HG03045 (cell line): Measurements from ENCODE around the gene SLU7.

ENCODE experiments used
- ATAC-seq: cut with Tn5 transposase; IDR thresholded peaks from one replicate; pipeline ENCODE4 v1.9.1; 2021; ENCODE audit warnings: mild to moderate bottlenecking, moderate library complexity; ENCODE audit not compliant: unreplicated experiment

SLU7 gene

DNA sequence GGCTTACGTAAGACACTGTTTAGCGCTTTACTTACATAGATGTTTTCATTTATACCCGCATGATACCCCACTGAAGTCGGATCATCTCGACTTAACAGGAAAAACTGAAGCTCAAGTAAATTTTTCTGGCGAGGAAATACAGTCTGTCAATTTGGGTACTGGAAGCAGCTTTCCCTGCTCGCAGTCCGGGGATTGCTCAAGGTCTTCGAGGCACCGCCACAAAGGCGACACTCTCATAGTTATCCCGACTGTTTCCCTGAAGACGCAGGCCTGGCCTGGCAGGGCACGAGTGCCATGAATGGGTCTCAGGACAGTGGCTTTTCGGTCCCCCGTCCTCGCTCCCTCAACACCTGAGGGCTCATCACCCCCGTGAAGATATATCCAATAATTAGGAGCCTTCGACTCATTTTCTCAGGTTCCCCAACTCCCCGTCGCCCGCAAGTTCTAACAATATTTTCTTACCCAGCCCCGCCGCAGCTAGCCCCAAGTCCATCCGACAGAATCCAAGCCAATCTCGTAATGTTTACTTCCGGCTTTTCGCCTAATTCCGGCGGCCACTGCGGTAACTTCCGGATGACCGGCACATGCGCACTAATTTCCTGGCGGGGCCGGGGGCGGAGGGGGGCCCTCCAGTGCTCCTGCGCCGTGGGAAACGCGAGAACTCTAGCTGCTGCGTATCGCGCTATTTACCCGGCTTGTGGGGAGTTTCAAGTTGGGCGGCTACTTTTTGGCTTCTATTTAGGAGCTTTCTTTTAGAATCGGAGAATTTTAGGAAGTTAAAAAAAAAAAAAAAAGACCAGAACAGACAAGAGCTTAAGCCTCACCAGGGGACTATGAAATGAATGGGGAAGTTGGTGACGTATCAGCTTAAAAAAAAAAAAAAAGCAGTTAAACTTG lies at the start of gene SLU7:
Gene SLU7, minus strand, starts transcription at position 521 of the 897 bp plus-strand sequence. CDS start 3,787 bp downstream, outside the sequence.
- peak; percentile 67 for ATAC-seq

DNA sequence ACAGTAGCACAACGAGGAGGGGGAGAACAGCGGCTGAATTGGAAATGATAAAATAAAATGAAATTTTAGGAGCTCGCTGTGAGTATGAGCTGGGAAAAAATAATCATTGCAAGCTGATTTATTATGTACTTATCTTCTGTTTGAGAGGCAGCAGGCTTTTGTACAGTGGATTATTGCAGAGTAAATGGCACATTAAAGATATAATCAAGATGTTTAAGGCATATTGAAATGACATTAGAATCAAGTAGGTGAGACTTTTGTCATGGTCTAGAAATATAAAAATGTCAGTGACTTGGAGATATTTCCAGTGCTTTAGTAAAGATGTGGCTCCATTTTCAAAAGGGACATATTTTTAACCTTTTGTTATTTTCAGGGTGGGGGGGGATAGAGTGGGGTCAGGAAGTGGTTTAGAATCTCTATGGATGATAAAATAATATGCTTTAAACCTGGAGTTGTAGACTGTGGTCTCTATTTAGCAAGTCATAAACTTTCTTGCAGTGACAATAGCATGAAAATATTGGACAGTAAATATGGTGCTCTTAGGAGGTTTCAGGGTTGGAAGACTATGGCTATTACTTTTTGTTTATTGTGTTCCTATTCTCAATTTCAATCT lies 49.6 kb upstream of the SLU7 start:
- ATAC-seq = no peak

DNA sequence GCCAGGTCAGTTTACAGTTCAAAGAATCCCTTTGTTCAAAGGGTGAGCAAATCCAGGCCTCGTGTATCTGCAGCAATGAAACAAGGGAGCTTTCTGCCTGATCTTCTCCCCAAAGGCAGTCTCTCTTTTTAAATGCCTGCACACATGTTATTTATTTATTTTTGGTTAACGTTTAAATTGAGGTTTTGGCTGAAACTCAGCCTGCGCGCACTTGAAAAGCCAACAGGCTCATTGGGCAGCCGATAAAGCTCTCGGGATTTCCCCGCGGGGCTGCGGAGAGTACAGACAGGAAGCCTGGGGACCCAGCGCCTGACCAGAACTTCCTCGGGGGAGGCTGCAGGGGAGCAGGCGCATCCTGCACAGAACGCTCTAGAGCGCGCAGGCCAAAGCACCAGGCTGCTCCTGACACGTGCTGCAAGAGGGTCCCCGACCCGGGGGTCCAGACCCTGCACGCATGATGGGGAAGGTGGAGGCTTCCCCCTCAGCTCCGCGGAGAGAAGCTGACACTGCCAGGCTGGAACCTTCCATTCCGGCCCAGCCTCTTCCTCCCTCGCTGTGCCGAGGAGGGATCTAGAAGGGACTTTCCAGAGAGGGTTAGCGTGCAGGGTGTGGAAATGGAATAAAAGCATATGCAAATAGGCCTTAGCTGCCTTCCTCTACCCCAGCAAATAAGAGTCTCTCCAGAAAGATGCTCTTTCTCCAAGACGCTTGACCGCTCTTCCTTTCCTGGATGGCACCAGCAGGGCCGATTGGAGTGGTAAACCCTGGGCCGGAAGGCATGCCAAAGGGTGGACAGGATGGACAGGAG lies 48.9 kb upstream of the SLU7 start:
- peak; percentile 93 for ATAC-seq

DNA sequence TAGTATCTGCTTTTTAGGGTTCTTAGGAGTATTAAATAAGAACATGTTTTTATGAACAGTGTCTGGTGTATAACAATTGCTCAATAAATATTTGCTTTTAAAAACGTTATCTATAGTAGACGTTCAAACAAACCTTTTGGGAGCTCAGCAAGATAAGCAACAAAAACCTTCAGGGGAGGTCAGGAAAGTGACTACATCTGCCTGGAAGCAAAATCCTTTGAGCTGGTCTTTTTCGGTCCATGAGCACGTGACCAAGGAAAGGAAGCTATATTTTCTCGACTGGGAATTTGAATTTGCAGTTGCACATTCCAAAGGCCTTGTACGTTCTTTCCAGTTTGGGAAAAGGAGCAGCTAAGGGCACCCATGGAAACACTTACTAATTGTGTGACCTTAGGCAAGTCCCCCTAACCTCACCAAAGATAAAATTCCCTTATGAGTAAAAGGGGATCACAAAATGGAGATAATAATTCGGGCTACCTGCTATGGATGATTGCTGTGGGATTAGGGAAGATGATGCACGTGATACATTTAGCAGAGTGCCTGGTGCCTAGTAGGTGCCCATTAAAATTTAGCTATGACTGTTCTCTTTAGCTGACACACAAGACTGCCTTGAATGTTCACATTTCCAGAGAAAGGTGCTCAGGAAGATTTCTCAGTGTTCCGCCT lies 48.1 kb upstream of the SLU7 start:
- ATAC-seq = no peak

- ATAC-seq = no peak
Observed at GRCh38 chr5:160466116-160466515, 47.2 kb upstream of the SLU7 start.

GRCh38 chr5:160464466-160464797 lies 45.6 kb upstream of the SLU7 start:
- ATAC-seq = no peak

GRCh38 chr5:160463740-160464465 lies 45.0 kb upstream of the SLU7 start:
- ATAC-seq = no peak

DNA sequence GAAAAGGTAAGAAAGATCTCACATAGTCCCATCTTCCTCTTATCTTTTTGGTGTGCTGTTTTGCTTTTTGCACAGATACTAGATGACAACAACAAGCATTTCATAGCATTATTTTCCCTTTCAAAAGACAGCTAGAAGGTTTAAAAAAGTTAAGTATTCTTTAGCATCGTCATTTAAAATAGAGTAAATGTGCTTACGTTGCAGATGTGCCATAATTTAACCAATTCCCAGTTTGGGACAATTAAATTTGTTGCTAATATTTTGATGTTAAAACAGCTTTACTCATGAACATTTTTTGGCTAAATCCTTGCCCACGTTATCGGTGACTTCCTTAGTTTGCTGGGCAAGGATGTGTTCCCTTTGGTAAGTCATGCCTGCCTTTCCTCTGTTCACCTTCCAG lies 44.3 kb upstream of the SLU7 start:
- no peak for ATAC-seq

GRCh38 chr5:160462167-160462566 lies 43.3 kb upstream of the SLU7 start:
- ATAC-seq = no peak

- ATAC-seq = no peak
Observed at GRCh38 chr5:160461378-160461777, 42.5 kb upstream of the SLU7 start.

- ATAC-seq = no peak
Observed at GRCh38 chr5:160460377-160461049, 41.6 kb upstream of the SLU7 start.

GRCh38 chr5:160458806-160459800 lies 40.2 kb upstream of the SLU7 start:
- peak; percentile 81 for ATAC-seq

DNA sequence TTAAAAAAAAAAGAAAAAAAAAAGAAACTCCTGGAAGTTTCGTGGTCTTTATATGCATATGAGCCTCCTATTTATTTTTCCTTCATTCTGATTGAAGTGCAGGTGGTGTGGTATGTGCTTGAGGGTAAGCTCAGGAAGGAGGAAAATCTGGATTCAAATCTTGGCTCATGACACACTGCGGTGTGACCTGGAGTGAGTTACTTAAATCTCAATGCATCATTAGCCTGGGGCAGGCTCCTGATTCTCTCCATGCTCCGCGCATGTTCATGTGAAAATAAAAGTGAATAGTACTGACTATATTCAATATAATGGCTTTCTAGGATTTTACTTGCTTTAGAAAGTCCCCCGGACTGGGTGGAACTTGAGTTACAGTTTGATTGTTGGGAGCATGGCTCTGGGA lies 38.4 kb upstream of the SLU7 start:
- ATAC-seq = no peak

GRCh38 chr5:160456480-160457177 lies 37.7 kb upstream of the SLU7 start:
- ATAC-seq = no peak

GRCh38 chr5:160455600-160455999 lies 36.7 kb upstream of the SLU7 start:
- ATAC-seq = no peak

DNA sequence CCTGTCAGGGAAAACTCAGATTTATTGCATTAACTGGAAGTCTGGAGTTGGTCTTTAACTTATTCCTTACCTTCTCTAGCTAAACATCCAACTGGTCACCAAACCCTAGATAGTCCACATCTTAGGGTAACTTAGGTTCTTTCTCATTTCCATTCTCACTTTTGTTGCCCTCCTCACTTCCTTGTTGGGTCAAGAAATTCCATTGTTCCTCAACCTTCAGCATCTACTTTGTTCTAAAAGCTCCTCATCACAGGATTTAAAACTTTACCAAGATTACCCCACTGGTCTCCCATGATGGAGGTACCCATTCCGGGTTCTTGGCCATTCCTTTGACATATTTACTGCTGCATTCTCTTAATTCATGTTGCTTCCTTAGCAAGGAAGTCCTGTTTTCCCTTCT lies 34.9 kb upstream of the SLU7 start:
- no peak for ATAC-seq

- ATAC-seq = no peak
Observed at GRCh38 chr5:160452795-160453194, 33.9 kb upstream of the SLU7 start.

DNA sequence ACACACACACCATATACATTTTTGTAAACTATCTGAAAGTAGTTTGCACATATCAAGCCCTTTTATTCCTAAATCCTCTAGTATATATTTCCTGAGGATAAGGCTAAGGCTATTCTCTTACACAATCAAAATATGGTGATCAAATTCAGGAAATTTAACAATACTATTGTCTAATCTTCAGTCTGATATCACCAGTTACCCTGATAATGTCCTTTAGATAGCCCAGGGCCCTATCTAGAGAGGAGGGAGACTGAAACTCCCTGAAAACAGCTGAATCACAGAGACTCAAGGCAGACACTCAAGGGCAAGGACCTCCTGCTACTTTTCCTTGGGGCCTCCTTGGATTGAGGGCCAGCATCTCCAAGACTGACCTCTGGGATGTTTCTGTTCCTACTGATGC lies 33.2 kb upstream of the SLU7 start:
- no peak for ATAC-seq
